Muscle of back (tissue), 11 donors: Measurements from ENCODE around the gene ITGA7. TPM values are rescaled to one million over a fixed set of nuclear protein-coding genes. Genes with fewer than 3 reads are reported as not detected.

Experiments
- DNase-seq, 3 donors: peaks; one replicate each; pipeline versions ENCODE4 v3.0.0 to v3.0.0-alpha.2; 2013
- polyA plus RNA-seq, 10 donors: library from polyadenylated mRNA; unstranded; fragments of 120-200 nt; gene quantifications; one replicate each; pipeline ENCODE4 v1.2.1, GENCODE V29; 2013; ENCODE audit not compliant: insufficient read length in 10 of 10

ITGA7 gene
- polyA plus RNA-seq, 10 donors = 194 to 443 (median 371) TPM

GRCh38 chr12:55703901-55704761 is 3.6 kb downstream of the ITGA7 start:
- peak in 2 of 3 donors; percentile 77 to 84 for DNase-seq

DNA sequence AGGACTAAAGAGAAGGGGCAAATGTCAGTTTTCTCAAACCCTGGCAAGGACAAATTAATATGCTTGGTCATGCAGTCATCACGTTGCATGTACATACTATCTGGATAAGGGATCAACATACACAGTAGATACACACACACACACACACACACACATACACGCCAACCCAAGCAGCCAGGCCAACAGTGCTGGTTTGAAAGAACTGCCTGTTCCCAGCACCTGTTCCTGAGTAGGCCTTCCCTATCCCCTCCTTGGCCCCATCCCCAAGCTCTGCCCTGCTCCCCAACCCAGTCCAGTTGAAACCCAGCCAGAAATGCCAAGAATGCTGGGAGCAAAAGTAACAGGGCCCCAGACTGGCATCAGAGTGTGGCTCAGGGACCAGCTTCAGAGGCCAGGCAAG is 4.4 kb downstream of the ITGA7 start:
- DNase-seq = peak; percentile 80 to 83 (median 82)

DNA sequence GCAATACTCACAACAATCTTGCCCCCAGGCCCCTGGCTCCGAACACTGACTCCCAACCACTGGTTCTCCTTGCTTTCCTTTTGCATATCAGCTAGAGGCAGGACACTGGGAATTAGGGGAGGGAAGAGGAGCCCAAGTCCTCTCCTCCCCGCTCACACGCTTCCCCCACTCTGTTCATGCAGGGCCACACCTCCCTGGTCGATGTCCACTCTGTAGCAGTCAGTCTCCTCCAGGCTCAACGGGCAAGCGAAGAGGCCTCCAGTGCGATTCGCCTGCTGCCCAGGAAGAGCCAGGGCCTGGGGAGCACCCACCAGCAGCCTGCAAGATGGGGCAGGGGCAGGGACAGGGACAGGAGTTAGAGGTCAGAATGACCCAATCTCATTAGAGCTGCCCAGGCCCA is 4.8 kb downstream of the ITGA7 start:
- no peak for DNase-seq

DNA sequence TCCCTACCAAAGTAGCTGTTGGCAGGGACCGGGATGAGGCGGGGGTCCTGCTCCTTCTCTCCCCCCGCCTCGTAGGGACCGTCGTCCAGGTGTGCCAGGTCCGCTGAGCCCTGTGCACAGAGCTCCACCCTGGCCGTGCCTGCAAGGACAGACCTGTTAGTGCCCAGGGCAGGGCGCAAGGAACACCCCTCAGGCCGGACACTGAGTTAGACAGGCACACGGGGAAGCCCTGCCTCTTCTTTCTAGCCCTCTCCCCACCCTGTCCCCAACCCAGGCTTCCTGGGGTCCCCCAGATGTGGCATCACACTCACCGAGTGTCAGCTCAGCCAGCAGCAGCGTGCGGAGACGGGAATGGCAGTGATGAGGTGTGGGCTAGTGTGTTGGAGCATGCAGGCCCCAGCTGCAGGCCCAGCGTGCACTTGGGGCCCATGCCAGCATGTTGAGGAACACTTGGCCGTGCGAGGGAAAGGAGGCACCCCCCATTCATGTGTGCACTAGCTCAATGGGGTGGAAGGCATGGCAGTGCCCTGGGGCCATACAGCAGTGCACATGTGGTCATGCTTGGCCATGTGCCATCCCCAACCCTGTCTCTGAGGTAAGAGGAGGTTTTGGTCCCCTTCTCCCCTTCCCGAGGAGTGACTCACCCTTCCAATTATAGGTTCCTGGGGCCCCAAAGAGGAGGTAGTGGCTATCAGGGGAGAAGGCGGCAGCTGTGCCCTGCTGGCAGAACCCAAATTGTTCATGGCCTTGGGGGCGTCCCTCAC is 7.3 kb downstream of the ITGA7 start:
- peak in 1 of 3 donors; percentile 19 for DNase-seq

- DNase-seq = no peak
Observed at GRCh38 chr12:55699471-55700055, 8.1 kb downstream of the ITGA7 start.

GRCh38 chr12:55698965-55699364 is 8.7 kb downstream of the ITGA7 start:
- no peak for DNase-seq

- no peak for DNase-seq
Observed at GRCh38 chr12:55698241-55698955, 9.3 kb downstream of the ITGA7 start.

DNA sequence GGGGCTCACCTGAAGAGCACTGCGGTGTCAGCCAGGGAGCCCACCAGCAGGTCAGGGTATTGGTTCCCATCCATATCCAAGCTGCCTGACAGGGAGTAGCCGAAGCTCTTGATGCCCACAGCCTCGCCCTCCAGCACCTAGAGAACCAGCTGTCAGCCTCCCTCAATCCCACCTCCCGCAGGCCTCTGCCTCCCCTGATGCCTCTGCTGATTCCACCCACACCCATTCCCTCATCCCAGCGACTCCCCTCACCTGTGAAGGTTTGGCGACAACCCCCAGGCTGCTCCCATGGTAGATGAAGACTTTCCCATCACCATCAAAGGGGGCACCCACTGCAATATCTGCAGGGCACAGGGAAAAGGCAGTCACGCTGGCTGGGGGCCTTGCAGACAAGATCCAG is 10.0 kb downstream of the ITGA7 start:
- DNase-seq = no peak

- DNase-seq = no peak
Observed at GRCh38 chr12:55696796-55697462, 10.8 kb downstream of the ITGA7 start.

DNA sequence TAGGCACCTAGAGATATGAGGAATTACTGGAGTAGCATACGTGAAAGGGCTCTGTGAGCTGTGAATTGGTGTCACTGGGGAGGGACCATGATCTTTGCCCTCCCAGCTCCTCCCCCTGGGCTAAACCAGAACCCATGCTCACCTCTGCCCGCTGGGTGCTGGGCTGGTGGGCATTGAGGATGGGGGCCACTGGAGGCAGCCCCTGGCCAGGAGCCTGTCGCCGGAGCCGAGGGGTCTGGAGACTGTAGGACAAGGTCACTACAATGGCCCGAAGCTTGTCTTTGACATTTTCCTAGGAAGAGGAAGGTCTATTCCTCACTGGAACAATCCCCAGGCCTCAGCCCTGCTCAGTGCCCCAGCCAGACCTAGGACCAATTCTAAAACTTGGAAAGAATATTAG is 11.6 kb downstream of the ITGA7 start:
- DNase-seq = no peak

DNA sequence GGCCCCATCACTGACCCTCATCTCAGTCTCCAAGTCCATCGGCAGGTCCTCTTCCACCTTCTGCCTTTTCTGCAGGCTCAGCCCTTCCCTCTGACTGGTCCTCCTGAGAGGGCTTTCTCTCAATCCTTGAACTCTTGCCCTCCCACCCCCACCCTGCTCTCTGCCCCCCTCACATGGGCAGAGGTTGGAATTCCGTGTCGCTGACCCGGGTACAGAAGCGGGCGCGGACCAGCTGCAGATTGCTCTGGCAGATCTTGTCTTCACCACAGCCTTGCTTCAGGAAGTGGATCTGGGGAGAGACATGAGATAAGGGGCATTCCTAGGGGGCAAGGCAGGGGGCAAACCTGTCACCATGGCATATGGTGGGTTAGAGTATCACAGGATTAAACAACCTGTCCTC is 12.4 kb downstream of the ITGA7 start:
- no peak for DNase-seq

- DNase-seq = no peak
Observed at GRCh38 chr12:55694651-55695050, 13.1 kb downstream of the ITGA7 start.

DNA sequence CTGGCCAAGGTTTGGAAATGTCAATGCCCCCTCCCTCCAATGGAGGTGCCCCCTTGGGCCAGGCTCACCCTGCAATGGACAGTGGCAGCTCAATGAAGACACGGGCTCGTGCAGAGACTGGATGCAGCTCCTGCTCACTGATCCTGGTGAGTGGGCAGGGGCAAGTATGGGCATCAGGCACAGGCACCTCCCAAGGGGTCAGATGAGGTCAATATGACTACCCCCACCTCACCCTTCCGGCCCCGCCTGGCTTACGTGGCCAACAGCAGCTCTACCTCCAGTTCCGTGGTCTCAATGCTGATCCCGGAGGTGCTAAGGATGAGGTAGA is 13.6 kb downstream of the ITGA7 start:
- no peak for DNase-seq

GRCh38 chr12:55693323-55694187 is 14.1 kb downstream of the ITGA7 start:
- no peak for DNase-seq

DNA sequence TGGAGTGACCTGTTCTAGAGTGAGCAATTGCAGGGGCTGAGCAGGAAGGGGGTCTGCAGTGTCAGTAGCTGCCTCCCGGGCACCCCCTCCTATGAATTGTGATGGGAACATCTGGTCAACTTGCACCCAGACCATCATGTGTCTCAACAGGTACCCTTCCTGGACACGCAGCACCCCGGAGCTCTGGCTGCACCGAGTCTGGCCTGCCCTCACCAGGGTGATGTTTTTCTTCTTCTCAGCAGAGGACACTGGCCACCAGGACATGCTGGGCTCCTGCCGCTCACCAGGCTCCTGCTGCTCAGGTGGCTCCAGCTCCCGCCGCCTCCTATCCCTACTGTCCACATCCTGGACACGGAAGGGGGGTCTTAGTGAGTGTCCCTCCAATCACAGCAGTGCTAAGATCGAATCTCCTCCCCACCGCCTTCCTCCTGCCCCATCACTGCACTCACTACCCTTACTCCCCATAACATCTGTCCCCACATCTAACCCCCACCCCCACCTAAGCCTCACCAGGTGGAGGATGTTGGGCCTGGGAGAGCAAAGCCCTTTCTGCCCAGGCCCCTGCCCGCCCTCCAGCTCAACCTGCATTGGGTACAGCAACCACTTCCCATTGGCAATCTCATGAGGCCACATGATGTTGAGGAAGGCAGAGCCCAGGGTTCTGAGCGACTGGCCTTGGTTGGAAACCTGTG is 14.9 kb downstream of the ITGA7 start:
- DNase-seq = no peak

- DNase-seq = no peak
Observed at GRCh38 chr12:55688716-55689655, 18.7 kb downstream of the ITGA7 start.

DNA sequence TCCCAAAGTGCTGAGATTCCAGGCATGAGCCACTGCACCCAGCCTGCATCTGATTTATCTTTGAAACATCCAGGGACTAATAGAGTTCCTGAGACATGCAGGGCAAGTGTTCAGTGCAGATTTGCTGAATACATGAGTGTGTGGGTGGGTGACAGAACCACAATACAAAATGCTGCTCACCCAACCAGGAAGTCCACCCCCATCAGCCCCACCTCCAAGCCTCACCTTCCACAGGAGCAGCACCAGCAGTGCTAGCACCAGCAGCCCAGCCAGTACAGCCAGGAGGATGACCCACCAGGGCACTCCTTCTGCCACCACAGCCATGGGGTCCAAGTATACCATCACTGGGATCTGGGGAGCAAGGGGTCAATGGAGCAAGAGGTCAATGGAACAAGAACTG is 20.0 kb downstream of the ITGA7 start:
- no peak for DNase-seq

DNA sequence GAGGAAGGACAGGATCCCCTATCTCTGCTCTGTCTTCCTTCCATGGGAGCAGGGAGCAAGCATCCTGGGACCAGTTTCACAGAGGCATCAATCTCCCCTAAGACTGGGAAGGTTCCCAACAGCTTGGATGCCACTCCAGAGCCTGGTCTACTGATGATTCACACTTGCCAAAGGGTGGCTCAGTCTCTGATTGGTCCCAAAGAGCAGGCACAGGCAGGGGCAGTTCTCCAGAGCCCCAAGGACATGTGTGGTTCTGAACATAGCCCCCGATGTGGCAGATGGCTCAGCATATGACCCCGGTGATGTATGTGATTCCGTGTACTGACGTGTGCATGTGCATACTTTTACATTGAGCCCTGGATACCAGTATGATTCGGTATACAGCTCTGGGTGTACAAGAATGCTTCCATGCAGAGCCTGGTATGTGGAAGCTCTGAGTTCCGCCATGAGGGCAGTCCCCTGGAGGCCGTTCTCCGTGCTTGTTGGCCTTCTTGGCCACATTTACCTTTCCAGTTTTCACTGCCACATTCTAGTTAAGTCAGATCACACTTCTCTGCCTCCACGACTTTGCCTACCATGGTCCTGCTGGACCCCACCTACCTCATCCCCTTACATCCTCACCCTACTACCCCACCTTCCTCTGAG is 21.2 kb downstream of the ITGA7 start:
- no peak for DNase-seq
